CD8-positive, alpha-beta memory T cell (primary cell): ENCODE data around the gene MVP. TPM values are rescaled to one million over a fixed set of nuclear protein-coding genes. Genes with fewer than 3 reads are reported as not detected.

Source experiments
- CTCF ChIA-PET: fragments of 350-600 bp; sonication (Branson Sonifier 250); formaldehyde crosslinking; loops from one replicate; lab custom pipeline; 2021; ENCODE audit warnings: antibody characterized with exemption; lab: Charles Lee
- POLR2A ChIA-PET: fragments of 350-600 bp; sonication (Branson Sonifier 250); formaldehyde crosslinking; loops from one replicate; lab custom pipeline; 2021; ENCODE audit warnings: antibody characterized with exemption; lab: Charles Lee
- DNase-seq, 5 donors: peaks; one replicate each; pipeline versions ENCODE4 v3.0.0 to v3.0.0-alpha.2; 2020 to 2022; ENCODE audit warnings: mixed read lengths in 1 of 5
- H3K27ac ChIP-seq: one replicate; pipeline ENCODE4 v1.7.0; 2013; ENCODE audit warnings: low read depth, mild to moderate bottlenecking, low read length, moderate library complexity
- H3K27me3 ChIP-seq: 2 replicates; pipeline ENCODE4 v1.7.0; 2013; ENCODE audit warnings: low read length, mild to moderate bottlenecking; ENCODE audit not compliant: insufficient read depth, poor library complexity, severe bottlenecking
- H3K36me3 ChIP-seq: 2 replicates; pipeline ENCODE4 v1.7.0; 2013; ENCODE audit warnings: mild to moderate bottlenecking, low read length, moderate library complexity; ENCODE audit not compliant: insufficient read depth
- H3K4me1 ChIP-seq: 2 replicates; pipeline ENCODE4 v1.7.0; 2013; ENCODE audit warnings: mild to moderate bottlenecking, low read length, moderate library complexity; ENCODE audit not compliant: insufficient read depth
- H3K4me3 ChIP-seq: 2 replicates; pipeline ENCODE4 v1.7.0; 2013; ENCODE audit warnings: mild to moderate bottlenecking, low read length
- H3K9me3 ChIP-seq: 2 replicates; pipeline ENCODE4 v1.7.0; 2013; ENCODE audit warnings: mild to moderate bottlenecking, low read length
- H3K27ac Mint-ChIP-seq, 8 donors: one replicate each; pipeline ENCODE4 v1.8.0; 2020 to 2021; ENCODE audit warnings: mixed read lengths in 8 of 8, mild to moderate bottlenecking in 6 of 8, inconsistent platforms in 3 of 8, moderate library complexity in 3 of 8
- H3K27me3 Mint-ChIP-seq, 2 donors: one replicate each; pipeline ENCODE4 v1.8.0; 2020 to 2021; ENCODE audit warnings: mixed read lengths in 2 of 2, mild to moderate bottlenecking in 1 of 2, moderate library complexity in 1 of 2
- H3K36me3 Mint-ChIP-seq, 3 donors: one replicate each; pipeline ENCODE4 v1.8.0; 2020 to 2021; ENCODE audit warnings: mixed read lengths in 3 of 3, inconsistent platforms in 1 of 3, mild to moderate bottlenecking in 1 of 3
- H3K4me1 Mint-ChIP-seq, 3 donors: one replicate each; pipeline ENCODE4 v1.8.0; 2020 to 2021; ENCODE audit warnings: mixed read lengths in 3 of 3, inconsistent platforms in 1 of 3, mild to moderate bottlenecking in 1 of 3
- H3K4me3 Mint-ChIP-seq, 7 donors: one replicate each; pipeline ENCODE4 v1.8.0; 2020 to 2021; ENCODE audit warnings: mixed read lengths in 7 of 7, mild to moderate bottlenecking in 6 of 7, moderate library complexity in 4 of 7, inconsistent platforms in 2 of 7
- H3K9me3 Mint-ChIP-seq, 5 donors: one replicate each; pipeline ENCODE4 v1.8.0; 2020 to 2022; ENCODE audit warnings: mixed read lengths in 5 of 5, mild to moderate bottlenecking in 3 of 5, moderate library complexity in 2 of 5, inconsistent platforms in 1 of 5
- polyA plus RNA-seq: library from polyadenylated mRNA; unstranded; fragments of 300-500 nt; fragmentation: Illumina TruSeq; gene quantifications from one replicate; pipeline ENCODE4 v1.2.3, GENCODE V29; 2021
- total RNA-seq, 2 experiments: library from RNA; stranded (reverse); gene quantifications; one replicate each; pipeline ENCODE4 v1.2.3, GENCODE V29; 2021

MVP gene
- total and polyA plus RNA-seq, 3 experiments from 2014 or later: 54.5 to 155 (median 55.4) TPM

DNA sequence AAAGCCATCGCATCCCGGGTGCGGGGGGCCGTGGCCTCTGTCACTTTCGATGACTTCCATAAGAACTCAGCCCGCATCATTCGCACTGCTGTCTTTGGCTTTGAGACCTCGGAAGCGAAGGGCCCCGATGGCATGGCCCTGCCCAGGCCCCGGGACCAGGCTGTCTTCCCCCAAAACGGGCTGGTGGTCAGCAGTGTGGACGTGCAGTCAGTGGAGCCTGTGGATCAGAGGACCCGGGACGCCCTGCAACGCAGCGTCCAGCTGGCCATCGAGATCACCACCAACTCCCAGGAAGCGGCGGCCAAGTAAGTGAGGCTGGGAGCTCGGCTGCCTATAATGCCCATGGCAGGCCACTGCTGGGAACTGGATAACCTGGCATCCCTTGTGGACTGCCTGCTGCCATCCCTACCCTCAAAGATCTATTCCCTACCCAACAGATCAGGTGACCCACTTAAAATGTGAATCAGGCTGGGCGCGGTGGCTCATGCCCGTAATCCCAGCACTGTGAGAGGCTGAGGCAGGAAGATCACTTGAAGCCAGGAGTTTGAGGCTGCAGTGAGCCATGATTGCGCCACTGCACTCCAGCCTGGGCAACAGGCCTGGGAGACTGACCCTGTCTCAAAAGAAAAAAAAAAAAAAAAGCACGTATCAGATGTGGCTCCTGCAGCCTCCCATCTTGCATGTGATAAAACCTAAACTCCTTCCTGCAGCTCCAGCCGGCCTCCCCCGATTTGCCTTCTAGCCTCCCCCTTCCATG, 24.5 kb downstream of the MVP start:
- Mint-ChIP-seq H3K27ac (peak overlapping the region in 4 of 8 donors; percentile 8 to 94 (median 44)), H3K4me3 (no peak overlapping the region), H3K9me3 (no peaks in the 10 kb centered on the region), H3K4me1 (peaks cover 3 to 5% (median 4%) of the 10 kb centered on the region in 3 donors), H3K27me3 (no peaks in the 10 kb centered on the region), H3K36me3 (peaks cover 5 to 81% (median 16%) of the 10 kb centered on the region in 3 donors)
- Histone ChIP-seq H3K9me3 (no peaks in the 10 kb centered on the region), H3K4me3 (no peak overlapping the region), H3K4me1 (no peaks in the 10 kb centered on the region), H3K36me3 (peaks cover 17% of the 10 kb centered on the region), H3K27ac (no peak overlapping the region), H3K27me3 (no peaks in the 10 kb centered on the region)
- POLR2A ChIA-PET: interaction anchor here (0.6 kb wide), 1 partner anchor 682 kb away, joined by 4 read pairs; no protein-coding TSS in a partner anchor
- no peak for DNase-seq
- CTCF ChIA-PET: interaction anchor here (1.2 to 5.8 kb wide), 5 partner anchors 19 to 143 kb away, joined by 3 to 88 read pairs (median 8); partner anchors contain the start of genes CDIPT, MVP and PAGR1

GRCh38 chr16:29845656-29846055, 25.4 kb downstream of the MVP start:
- Histone ChIP-seq H3K9me3 (no peaks in the 10 kb centered on the region), H3K36me3 (peaks cover 17% of the 10 kb centered on the region), H3K27me3 (no peaks in the 10 kb centered on the region), H3K4me3 (no peak overlapping the region), H3K4me1 (no peaks in the 10 kb centered on the region), H3K27ac (no peak overlapping the region)
- Mint-ChIP-seq H3K9me3 (no peaks in the 10 kb centered on the region), H3K4me1 (peaks cover 3 to 8% (median 5%) of the 10 kb centered on the region in 3 donors), H3K27ac (peak overlapping the region in 3 of 8 donors; percentile 8 to 63 (median 23)), H3K27me3 (no peaks in the 10 kb centered on the region), H3K4me3 (no peak overlapping the region), H3K36me3 (peaks cover 5 to 72% (median 15%) of the 10 kb centered on the region in 3 donors)
- no peak for DNase-seq
- CTCF ChIA-PET: interaction anchor here (1.3 to 5.8 kb wide), 5 partner anchors 18 to 155 kb away, joined by 3 to 88 read pairs (median 8); partner anchors contain the start of genes CDIPT, MVP and PAGR1
- POLR2A ChIA-PET: interaction anchor here (0.6 kb wide), 1 partner anchor 682 kb away, joined by 4 read pairs; no protein-coding TSS in a partner anchor

- peaks cover 5% of the 10 kb centered on the region for H3K36me3 ChIP-seq
- ChIA-PET CTCF (interaction anchor here (0.7 to 5.8 kb wide), 50 partner anchors 8 to 208 kb away, joined by 3 to 88 read pairs (median 5); partner anchors contain the start of genes CDIPT, HIRIP3, INO80E and KIF22), POLR2A (interaction anchor here (0.5 to 1.6 kb wide), 11 partner anchors 14 to 248 kb away, joined by 3 to 9 read pairs (median 5); partner anchors contain the start of genes KIF22, MVP and PAGR1)
- H3K27me3 ChIP-seq: no peaks in the 10 kb centered on the region
- peak; percentile 66 to 84 (median 74) for DNase-seq
- no peaks in the 10 kb centered on the region for H3K4me1 ChIP-seq
- no peak overlapping the region for H3K4me3 ChIP-seq
- no peaks in the 10 kb centered on the region for H3K9me3 ChIP-seq
- H3K27me3 Mint-ChIP-seq: no peaks in the 10 kb centered on the region
- no peak overlapping the region for H3K4me3 Mint-ChIP-seq
- H3K36me3 Mint-ChIP-seq: peaks cover 5 to 48% (median 11%) of the 10 kb centered on the region in 3 donors
- peaks cover 3 to 8% (median 5%) of the 10 kb centered on the region in 3 donors for H3K4me1 Mint-ChIP-seq
- no peaks in the 10 kb centered on the region for H3K9me3 Mint-ChIP-seq
- H3K27ac ChIP-seq: no peak overlapping the region
- peak overlapping the region; percentile 45 to 68 (median 56) for H3K27ac Mint-ChIP-seq
Observed at GRCh38 chr16:29848420-29849297, 28.4 kb downstream of the MVP start.

DNA sequence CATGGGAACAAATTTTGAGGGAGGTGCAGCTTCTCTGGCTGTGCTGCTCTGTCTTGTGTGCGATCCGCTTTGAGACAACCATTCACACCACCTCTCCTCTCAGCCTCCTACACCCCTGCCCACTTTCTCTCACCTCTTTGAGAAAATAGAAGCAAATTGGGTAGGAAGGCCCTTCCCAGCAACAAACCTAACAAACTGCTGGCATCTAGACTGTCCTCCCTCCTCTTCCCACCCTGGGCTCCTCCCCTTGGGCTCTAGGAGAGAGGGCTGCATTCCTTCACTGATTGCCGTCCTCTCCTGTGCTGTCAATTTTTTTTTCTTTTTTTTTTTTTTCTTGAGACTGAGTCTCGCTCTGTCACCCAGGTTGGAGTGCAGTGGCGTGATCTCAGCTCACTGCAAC, 29.2 kb downstream of the MVP start:
- H3K27ac Mint-ChIP-seq: peak overlapping the region in 1 of 8 donors; percentile 76
- H3K9me3 Mint-ChIP-seq: no peaks in the 10 kb centered on the region
- H3K4me3 Mint-ChIP-seq: no peak overlapping the region
- Histone ChIP-seq H3K27me3 (no peaks in the 10 kb centered on the region), H3K4me1 (no peaks in the 10 kb centered on the region), H3K4me3 (no peak overlapping the region), H3K36me3 (peaks cover 5% of the 10 kb centered on the region), H3K27ac (no peak overlapping the region), H3K9me3 (no peaks in the 10 kb centered on the region)
- peaks cover 5 to 40% (median 9%) of the 10 kb centered on the region in 3 donors for H3K36me3 Mint-ChIP-seq
- no peak for DNase-seq
- peaks cover 3 to 8% (median 5%) of the 10 kb centered on the region in 3 donors for H3K4me1 Mint-ChIP-seq
- no peaks in the 10 kb centered on the region for H3K27me3 Mint-ChIP-seq
- CTCF ChIA-PET: interaction anchor here (0.7 to 5.8 kb wide), 24 partner anchors 7 to 209 kb away, joined by 3 to 88 read pairs (median 8); partner anchors contain the start of genes CDIPT, KIF22, MVP and PAGR1
- POLR2A ChIA-PET: interaction anchor here (0.6 to 1.6 kb wide), 3 partner anchors 17 to 62 kb away, joined by 3 to 7 read pairs (median 6); partner anchors contain the start of gene PAGR1

DNA sequence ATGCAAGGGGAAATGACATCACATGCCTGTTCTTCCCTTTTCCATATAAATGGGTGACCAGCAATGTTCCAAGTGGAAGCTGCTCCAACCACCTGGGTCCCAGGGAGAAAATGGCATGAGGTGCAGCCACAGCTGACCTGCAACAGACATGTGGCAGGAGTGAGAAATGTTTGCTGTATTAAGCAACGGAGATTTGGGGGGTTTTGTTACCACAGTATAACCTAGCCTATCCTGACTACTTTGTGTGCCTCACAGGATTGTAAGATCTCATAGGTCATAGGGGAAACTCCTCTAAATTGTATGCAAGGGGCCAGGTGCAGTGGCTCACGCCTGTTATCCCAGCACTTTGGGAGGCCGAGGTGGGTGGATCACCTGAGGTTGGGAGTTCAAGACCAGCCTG, 30.7 kb downstream of the MVP start:
- POLR2A ChIA-PET: interaction anchor here (0.6 to 0.7 kb wide), 4 partner anchors 43 to 215 kb away, joined by 4 to 7 read pairs (median 5); no protein-coding TSS in a partner anchor

DNA sequence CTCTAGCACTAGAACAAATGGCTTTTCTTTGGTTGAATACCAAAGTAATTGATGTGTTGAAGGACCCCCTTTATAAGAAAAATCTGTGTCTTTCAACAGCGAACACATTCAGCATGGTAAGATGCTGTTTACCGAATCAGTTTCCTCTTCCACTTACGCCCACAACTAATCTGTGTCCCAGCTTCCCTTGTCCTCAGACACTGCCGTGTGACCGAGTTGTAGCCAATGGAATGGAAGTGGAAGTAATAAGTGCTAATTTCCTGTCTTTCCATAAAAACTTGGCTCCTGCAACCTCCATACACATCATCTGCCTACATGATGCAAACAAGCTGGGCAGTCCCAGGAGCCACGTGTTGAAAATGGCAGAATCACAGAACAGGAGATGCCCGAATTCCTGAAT, 32.4 kb downstream of the MVP start:
- Mint-ChIP-seq H3K27ac (no peak overlapping the region), H3K27me3 (no peaks in the 10 kb centered on the region), H3K9me3 (no peaks in the 10 kb centered on the region), H3K4me1 (peaks cover 3 to 8% (median 5%) of the 10 kb centered on the region in 3 donors), H3K4me3 (no peak overlapping the region), H3K36me3 (peaks cover 0 to 16% (median 0%) of the 10 kb centered on the region in 3 donors)
- H3K4me3 ChIP-seq: no peak overlapping the region
- H3K36me3 ChIP-seq: no peaks in the 10 kb centered on the region
- no peak overlapping the region for H3K27ac ChIP-seq
- no peaks in the 10 kb centered on the region for H3K9me3 ChIP-seq
- POLR2A ChIA-PET: no interaction called here
- no peak for DNase-seq
- CTCF ChIA-PET: interaction anchor here (1.0 to 1.7 kb wide), 5 partner anchors 14 to 153 kb away, joined by 3 to 6 read pairs (median 3); no protein-coding TSS in a partner anchor
- H3K27me3 ChIP-seq: no peaks in the 10 kb centered on the region
- H3K4me1 ChIP-seq: no peaks in the 10 kb centered on the region

More for the DNA sequence above, 30.7 kb downstream of the MVP start:
- CTCF ChIA-PET: interaction anchor here (0.8 to 1.7 kb wide), 2 partner anchors 43 to 150 kb away, joined by 3 to 6 read pairs; no protein-coding TSS in a partner anchor
- Histone ChIP-seq H3K4me1 (no peaks in the 10 kb centered on the region), H3K4me3 (no peak overlapping the region), H3K36me3 (peaks cover 5% of the 10 kb centered on the region), H3K27ac (no peak overlapping the region), H3K27me3 (no peaks in the 10 kb centered on the region), H3K9me3 (no peaks in the 10 kb centered on the region)
- peak overlapping the region in 1 of 8 donors; percentile 36 for H3K27ac Mint-ChIP-seq
- no peaks in the 10 kb centered on the region for H3K27me3 Mint-ChIP-seq
- peaks cover 0 to 26% (median 4%) of the 10 kb centered on the region in 3 donors for H3K36me3 Mint-ChIP-seq
- no peaks in the 10 kb centered on the region for H3K9me3 Mint-ChIP-seq
- no peak overlapping the region for H3K4me3 Mint-ChIP-seq
- peaks cover 3 to 8% (median 5%) of the 10 kb centered on the region in 3 donors for H3K4me1 Mint-ChIP-seq
- DNase-seq: no peak

DNA sequence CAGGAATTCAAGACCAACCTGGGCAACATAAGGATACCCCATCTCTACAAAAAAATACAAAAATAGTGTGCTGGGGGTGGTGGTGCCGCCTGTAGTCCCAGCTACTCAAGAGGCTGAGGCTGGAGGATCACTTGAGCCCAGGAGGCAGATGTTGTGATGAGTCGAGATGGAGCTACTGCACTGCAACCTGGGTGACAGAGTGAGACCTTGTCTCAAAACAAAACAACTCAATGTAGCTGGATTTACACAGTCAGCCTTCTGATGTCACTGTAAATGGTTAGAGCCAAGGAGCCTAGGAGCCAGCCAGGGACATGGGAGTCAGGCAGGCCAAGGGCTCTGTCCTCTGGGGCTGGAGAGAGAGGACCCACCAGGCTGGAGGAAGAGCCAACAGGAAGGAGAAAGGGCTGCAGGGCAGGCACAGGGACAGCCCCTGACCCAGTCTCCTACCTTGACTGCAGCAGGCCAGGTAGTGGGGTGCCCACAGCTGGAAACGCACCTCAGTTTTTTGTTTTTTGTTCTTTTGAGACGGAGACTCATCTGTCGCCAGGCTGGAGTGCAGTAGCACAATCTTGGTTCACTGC, 34.3 kb downstream of the MVP start:
- CTCF ChIA-PET: interaction anchor here (0.9 to 1.7 kb wide), 4 partner anchors 22 to 175 kb away, joined by 3 read pairs; no protein-coding TSS in a partner anchor
- Histone ChIP-seq H3K9me3 (no peaks in the 10 kb centered on the region), H3K4me3 (no peak overlapping the region), H3K27ac (no peak overlapping the region), H3K27me3 (no peaks in the 10 kb centered on the region), H3K36me3 (no peaks in the 10 kb centered on the region), H3K4me1 (no peaks in the 10 kb centered on the region)
- no peaks in the 10 kb centered on the region for H3K27me3 Mint-ChIP-seq
- no peak for DNase-seq
- H3K36me3 Mint-ChIP-seq: peaks cover 4 to 21% (median 4%) of the 10 kb centered on the region in 3 donors
- POLR2A ChIA-PET: interaction anchor here (0.8 to 0.9 kb wide), 2 partner anchors 30 to 38 kb away, joined by 3 to 4 read pairs; no protein-coding TSS in a partner anchor
- H3K27ac Mint-ChIP-seq: peak overlapping the region in 1 of 8 donors; percentile 67
- no peak overlapping the region for H3K4me3 Mint-ChIP-seq
- H3K4me1 Mint-ChIP-seq: peaks cover 0 to 4% (median 0%) of the 10 kb centered on the region in 3 donors
- no peaks in the 10 kb centered on the region for H3K9me3 Mint-ChIP-seq
